RWPE1 (cell line): ENCODE measurements around the gene ATXN1.

Experiments
- CTCF ChIA-PET: fragments of 350-600 bp; sonication (Branson Sonifier 250); formaldehyde crosslinking; extraction: SDS; loops from one replicate; lab custom pipeline; 2021; lab: Yijun Ruan, JAX
- POLR2A ChIA-PET: fragments of 400-600 bp; formaldehyde crosslinking; extraction: SDS; loops from one replicate; lab custom pipeline; 2020; ENCODE audit warnings: antibody characterized with exemption; ENCODE audit not compliant: low non-redundant PET; lab: Yijun Ruan, JAX
- DNase-seq: peaks from one replicate; pipeline ENCODE4 v3.0.0; 2012; ENCODE audit warnings: low spot score
- H3K27ac ChIP-seq: fragments of 450-650 bp; 2 replicates; pipeline ENCODE4 v1.5.1; 2017
- TF ChIP-seq, protein P1 (sequence below): fragments of 450-650 bp; conservative IDR thresholded peaks from 2 replicates; pipeline ENCODE4 v1.5.1; 2017; ENCODE audit warnings: low read depth, mild to moderate bottlenecking

The ATXN1 gene

DNA sequence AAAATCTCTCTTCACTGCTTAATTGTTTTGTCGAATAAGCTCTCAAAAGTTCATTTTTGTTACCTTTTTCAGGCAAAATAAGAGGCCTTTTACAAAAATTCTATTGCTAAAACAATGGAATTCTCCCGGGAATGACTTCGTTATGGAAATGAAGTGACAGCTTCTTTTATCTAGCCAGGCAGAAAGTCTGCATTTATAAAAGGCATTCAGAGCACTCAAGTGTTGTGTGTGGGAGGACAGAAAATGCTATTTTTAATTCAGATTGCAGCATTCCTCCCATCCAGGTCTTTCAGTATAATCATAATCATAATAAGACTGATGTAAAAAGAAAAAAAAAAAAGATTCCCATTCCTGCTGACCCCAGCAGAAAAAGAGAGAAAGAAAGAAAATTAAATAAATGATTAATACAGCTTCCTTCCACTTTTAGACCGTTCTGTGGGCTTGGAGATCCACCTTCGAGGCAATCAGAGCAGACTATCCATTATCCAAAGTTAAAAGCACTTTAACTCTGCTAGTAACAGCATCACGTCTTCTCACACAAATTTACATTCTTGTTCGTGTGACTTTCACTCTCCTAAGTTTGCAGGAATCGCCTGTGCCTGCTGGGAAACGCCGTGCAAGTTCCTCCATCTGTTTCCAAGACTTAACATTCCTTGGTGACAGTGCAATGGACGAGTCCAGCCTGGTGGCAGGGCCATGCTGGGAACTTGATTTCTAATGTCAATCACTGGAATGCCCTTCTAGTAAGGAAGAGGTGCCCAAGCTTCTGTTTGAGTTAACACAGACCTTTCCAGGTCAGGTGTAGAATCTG lies 264.1 kb downstream of the ATXN1 start:
- H3K27ac ChIP-seq: no peak overlapping the region
- TF ChIP-seq, protein P1, sequence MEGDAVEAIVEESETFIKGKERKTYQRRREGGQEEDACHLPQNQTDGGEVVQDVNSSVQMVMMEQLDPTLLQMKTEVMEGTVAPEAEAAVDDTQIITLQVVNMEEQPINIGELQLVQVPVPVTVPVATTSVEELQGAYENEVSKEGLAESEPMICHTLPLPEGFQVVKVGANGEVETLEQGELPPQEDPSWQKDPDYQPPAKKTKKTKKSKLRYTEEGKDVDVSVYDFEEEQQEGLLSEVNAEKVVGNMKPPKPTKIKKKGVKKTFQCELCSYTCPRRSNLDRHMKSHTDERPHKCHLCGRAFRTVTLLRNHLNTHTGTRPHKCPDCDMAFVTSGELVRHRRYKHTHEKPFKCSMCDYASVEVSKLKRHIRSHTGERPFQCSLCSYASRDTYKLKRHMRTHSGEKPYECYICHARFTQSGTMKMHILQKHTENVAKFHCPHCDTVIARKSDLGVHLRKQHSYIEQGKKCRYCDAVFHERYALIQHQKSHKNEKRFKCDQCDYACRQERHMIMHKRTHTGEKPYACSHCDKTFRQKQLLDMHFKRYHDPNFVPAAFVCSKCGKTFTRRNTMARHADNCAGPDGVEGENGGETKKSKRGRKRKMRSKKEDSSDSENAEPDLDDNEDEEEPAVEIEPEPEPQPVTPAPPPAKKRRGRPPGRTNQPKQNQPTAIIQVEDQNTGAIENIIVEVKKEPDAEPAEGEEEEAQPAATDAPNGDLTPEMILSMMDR: no peak
- DNase-seq: no peak
- CTCF ChIA-PET: interaction anchor here (0.6 kb wide), 1 partner anchor 158 kb away, joined by 3 read pairs; no protein-coding TSS in a partner anchor
- POLR2A ChIA-PET: no interaction called here

DNA sequence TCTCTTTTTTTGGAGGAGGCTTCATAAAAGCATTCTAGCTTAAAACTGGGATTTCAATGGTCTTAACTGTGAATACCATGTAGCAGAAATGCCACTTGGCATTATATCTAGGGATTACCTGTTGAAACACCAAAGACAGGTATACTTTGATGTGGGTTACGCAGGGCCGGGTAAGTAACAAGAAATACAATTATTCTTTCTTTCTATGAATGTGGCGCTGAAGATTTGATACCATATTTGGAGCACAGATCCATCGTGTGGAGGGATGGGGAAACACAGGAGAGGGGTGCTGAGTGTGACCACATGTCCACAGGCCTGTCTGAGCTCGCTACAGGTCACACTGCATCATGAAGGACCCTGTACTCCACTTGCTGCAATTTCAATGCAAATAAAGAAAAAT lies 265.1 kb downstream of the ATXN1 start:
- CTCF ChIA-PET: interaction anchor here (0.6 kb wide), 1 partner anchor 157 kb away, joined by 3 read pairs; no protein-coding TSS in a partner anchor
- TF ChIP-seq, protein P1: no peak
- H3K27ac ChIP-seq: no peak overlapping the region
- DNase-seq: no peak
- POLR2A ChIA-PET: no interaction called here

DNA sequence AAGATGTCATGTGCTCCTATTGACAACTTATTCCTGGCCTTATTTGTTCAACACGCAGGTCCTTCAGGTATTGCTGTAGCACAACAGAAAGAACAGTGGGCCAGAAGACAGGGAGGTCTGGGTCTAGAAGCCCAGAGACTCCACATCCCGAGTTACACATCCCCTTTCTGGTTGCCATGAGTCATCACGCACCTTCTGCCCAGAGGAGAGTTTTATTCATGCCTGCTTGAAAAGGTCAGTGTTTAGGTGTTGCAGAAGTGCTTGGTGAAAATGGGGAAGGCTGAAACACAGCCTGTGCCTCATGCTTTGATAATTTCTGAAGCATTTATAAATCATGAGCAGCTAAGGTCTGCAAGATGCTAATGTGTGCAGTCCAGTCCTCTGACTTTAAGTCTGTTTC lies 266.5 kb downstream of the ATXN1 start:
- H3K27ac ChIP-seq: no peak overlapping the region
- TF ChIP-seq, protein P1: no peak
- POLR2A ChIA-PET: no interaction called here
- CTCF ChIA-PET: no interaction called here
- peak; percentile 11 for DNase-seq

DNA sequence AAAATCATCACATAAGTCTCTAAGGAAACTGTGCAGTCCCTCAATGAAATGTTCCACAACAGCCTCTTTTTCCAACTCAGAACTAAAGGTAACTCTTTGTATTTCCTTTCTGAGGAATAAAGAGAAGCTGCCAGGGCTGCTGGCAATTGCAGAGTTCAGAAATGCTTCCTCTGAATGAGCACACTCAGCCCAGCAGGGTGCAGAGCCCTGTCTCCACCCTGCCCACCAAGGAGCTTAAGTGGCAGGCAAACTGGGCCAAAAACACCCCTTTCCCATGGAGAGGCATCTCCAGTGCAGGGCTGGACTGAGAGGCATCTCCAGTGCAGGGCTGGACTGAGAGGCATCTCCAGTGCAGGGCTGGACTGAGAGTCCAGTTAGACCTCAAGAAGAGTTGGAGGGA lies 267.5 kb downstream of the ATXN1 start:
- TF ChIP-seq, protein P1: no peak
- ChIA-PET CTCF (no interaction called here), POLR2A (no interaction called here)
- H3K27ac ChIP-seq: no peak overlapping the region
- DNase-seq: no peak

DNA sequence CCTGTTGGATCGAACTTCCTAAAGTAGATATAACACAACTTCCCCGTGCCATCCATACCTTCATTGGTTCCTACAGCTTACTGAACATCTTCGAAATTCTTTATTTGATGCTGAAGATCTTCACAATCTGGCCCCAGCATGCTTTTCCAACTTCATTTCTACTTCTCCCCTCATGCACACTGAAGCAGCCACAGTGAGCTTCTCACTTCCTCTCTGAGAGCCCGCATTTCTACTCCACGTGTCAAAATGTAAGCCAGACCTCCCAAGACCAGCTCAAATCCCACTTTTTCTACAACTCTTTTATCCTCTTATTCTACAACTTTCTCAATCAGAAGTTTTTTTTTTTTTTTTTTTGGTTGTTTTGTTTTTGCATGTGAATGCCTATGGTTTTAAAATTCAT lies 268.1 kb downstream of the ATXN1 start:
- no peak overlapping the region for H3K27ac ChIP-seq
- TF ChIP-seq, protein P1: no peak
- ChIA-PET POLR2A (no interaction called here), CTCF (no interaction called here)
- DNase-seq: no peak

DNA sequence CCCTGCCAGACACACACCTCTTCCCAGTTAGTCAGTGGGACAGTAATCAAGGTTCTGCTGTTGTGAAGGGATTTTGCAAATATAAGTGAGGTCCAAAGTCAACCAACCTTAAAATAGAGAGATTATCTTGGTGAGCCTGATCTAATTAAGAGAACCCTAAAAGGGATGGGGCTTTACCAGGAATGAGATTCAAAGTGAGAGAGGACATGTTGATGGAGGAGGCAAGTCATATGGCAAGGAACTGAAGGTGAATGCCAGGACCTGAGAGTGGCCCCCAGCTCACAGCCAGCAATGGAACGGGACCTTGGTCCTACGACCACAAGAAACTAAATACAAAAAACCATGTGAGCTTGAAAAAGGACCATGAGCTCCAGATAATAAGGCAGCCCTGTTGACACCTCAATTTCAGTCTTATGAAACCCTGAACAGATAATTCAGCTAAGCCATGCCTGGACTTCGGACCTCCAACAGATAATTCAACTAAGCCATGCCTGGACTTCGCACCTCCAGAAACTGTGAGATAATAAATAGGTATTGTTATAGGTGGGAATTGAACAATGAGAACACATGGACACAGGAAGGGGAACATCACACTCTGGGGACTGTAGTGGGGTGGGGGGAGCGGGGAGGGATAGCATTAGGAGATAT lies 269.5 kb downstream of the ATXN1 start:
- DNase-seq: no peak
- ChIA-PET POLR2A (no interaction called here), CTCF (no interaction called here)
- no peak overlapping the region for H3K27ac ChIP-seq
- TF ChIP-seq, protein P1: no peak
